ENCODE measurements around the gene EEF1AKMT2. TPM values are rescaled to one million over a fixed set of nuclear protein-coding genes. Genes with fewer than 3 reads are reported as not detected.
A peak's percentile ranks its signal among the peaks of the same experiment; 100 is the strongest.

The EEF1AKMT2 gene
- total RNA-seq, 1 experiment from 2014 or later: 21.6 TPM

GRCh38 chr10:124710266-124710881 is 81.3 kb downstream of the EEF1AKMT2 start:
- H3K4me1 Mint-ChIP-seq: peaks cover 45% of the 10 kb centered on the region
- peaks cover 7% of the 10 kb centered on the region; the same call in 1 of the 2 replicates for H3K36me3 Mint-ChIP-seq
- DNase-seq (ENCODE audit: low spot score) (no peak), ATAC-seq (no peak)
- TF ChIP-seq ZNF263 (CRISPR knock-in tag; IDR thresholded peaks at IDR 0.05; ENCODE audit: low read depth) (no peak), ZNF425 (CRISPR knock-in tag; conservative IDR thresholded peaks at IDR 0.05) (no peak), CTCF (IDR thresholded peaks at IDR 0.05) (no peak), EMX1 (CRISPR knock-in tag; IDR thresholded peaks at IDR 0.05) (no peak), HMGXB4 (CRISPR knock-in tag; IDR thresholded peaks at IDR 0.05) (no peak), SMAD4 (CRISPR knock-in tag; IDR thresholded peaks at IDR 0.05) (no peak), KAT7 (CRISPR knock-in tag; IDR thresholded peaks at IDR 0.05; ENCODE audit: borderline replicate concordance) (no peak), USF2 (CRISPR knock-in tag; IDR thresholded peaks at IDR 0.05) (no peak), HMGA2 (CRISPR knock-in tag; IDR thresholded peaks at IDR 0.05) (no peak), MYBL2 (CRISPR knock-in tag; IDR thresholded peaks at IDR 0.05) (no peak), NFYB (CRISPR knock-in tag; conservative IDR thresholded peaks at IDR 0.05; ENCODE audit: low read depth) (no peak)
- H3K9me3 Mint-ChIP-seq: no peaks in the 10 kb centered on the region
- ChIA-PET POLR2A (no interaction called here), CTCF (no interaction called here)
- H3K4me3 Mint-ChIP-seq: no peak overlapping the region
- H3K27me3 Mint-ChIP-seq (ENCODE audit: low read depth): no peaks in the 10 kb centered on the region
- H3K27ac Mint-ChIP-seq: peak overlapping the region; percentile 40; the same call in 1 of the 2 replicates

- TF ChIP-seq GRHL2 (CRISPR knock-in tag; IDR thresholded peaks at IDR 0.05; ENCODE audit: insufficient replicate concordance, severe bottlenecking) (no peak), ZNF263 (CRISPR knock-in tag; IDR thresholded peaks at IDR 0.05; ENCODE audit: low read depth) (no peak), ZNF121 (CRISPR knock-in tag; IDR thresholded peaks at IDR 0.05) (no peak), SOX15 (CRISPR knock-in tag; IDR thresholded peaks at IDR 0.05) (no peak), CREB1 (CRISPR knock-in tag; IDR thresholded peaks at IDR 0.05) (no peak)
- ChIA-PET CTCF (no interaction called here), POLR2A (no interaction called here)
- no peak overlapping the region for H3K4me3 Mint-ChIP-seq
- peak overlapping the region; percentile 21 for H3K27ac Mint-ChIP-seq
- DNase-seq (ENCODE audit: low spot score) (no peak), ATAC-seq (no peak)
- H3K36me3 Mint-ChIP-seq: peaks cover 7% of the 10 kb centered on the region; the same call in 1 of the 2 replicates
- H3K4me1 Mint-ChIP-seq: peaks cover 50% of the 10 kb centered on the region
- no peaks in the 10 kb centered on the region for H3K9me3 Mint-ChIP-seq
- no peaks in the 10 kb centered on the region for H3K27me3 Mint-ChIP-seq (ENCODE audit: low read depth)
Measured at GRCh38 chr10:124709861-124710260, 81.8 kb downstream of the EEF1AKMT2 start.

All from WTC11 (cell line).